Neural crest cell (in vitro differentiated cells): ENCODE measurements around the gene TOR1AIP2. TPM values are rescaled to one million over a fixed set of nuclear protein-coding genes. Genes with fewer than 3 reads are reported as not detected.

Experiments
- DNase-seq: peaks from one replicate; pipeline ENCODE4 v3.0.0; 2021; ENCODE audit warnings: low read depth, mixed read lengths, low spot score
- H3K27ac Mint-ChIP-seq: one replicate; pipeline ENCODE4 v1.8.0; 2021; ENCODE audit warnings: mild to moderate bottlenecking, mixed read lengths; ENCODE audit not compliant: unreplicated experiment
- H3K27me3 Mint-ChIP-seq: 2 replicates; pipeline ENCODE4 v1.8.0; 2021; ENCODE audit warnings: low read depth, mild to moderate bottlenecking, mixed read lengths
- H3K36me3 Mint-ChIP-seq: 2 replicates; pipeline ENCODE4 v1.8.0; 2021; ENCODE audit warnings: low read depth, mild to moderate bottlenecking, mixed read lengths
- H3K4me1 Mint-ChIP-seq: 2 replicates; pipeline ENCODE4 v1.8.0; 2021; ENCODE audit warnings: mixed read lengths
- H3K4me3 Mint-ChIP-seq: one replicate; pipeline ENCODE4 v1.8.0; 2021; ENCODE audit warnings: mild to moderate bottlenecking, mixed read lengths
- H3K9me3 Mint-ChIP-seq: 2 replicates; pipeline ENCODE4 v1.8.0; 2021; ENCODE audit warnings: mixed read lengths
- total RNA-seq: library from RNA; stranded (reverse); gene quantifications from 2 replicates; pipeline ENCODE4 v1.2.1, GENCODE V29; 2021
- TF ChIP-seq, protein P1 (sequence below): fragments of 200-600 bp; sonication (generic); conservative IDR thresholded peaks from 2 replicates; pipeline ENCODE4 v1.5.0; 2021; ENCODE audit warnings: antibody characterized with exemption, mild to moderate bottlenecking

The TOR1AIP2 gene
- total RNA-seq, 1 donor from 2014 or later, result 76.2 TPM

DNA sequence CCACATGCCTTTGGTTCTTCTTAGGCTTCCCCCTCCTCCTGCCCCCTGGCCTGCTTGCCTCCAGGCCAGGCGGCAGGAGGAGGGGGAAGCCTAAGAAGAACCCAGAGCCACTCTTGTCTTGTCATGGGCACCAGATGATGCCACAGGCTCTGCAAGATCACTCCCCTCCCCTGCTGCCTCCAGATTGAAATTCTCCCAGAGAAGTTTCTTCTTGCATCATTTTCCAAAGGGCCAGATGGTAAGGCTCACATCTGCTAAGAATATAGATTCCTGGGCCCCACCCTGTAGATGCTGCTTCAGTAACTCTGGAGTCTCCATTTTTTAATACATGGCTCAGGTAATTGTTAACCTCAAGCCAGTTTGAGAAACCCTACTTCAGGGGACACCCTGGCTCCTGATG, 73.7 kb downstream of the TOR1AIP2 start:
- TF ChIP-seq, protein P1, sequence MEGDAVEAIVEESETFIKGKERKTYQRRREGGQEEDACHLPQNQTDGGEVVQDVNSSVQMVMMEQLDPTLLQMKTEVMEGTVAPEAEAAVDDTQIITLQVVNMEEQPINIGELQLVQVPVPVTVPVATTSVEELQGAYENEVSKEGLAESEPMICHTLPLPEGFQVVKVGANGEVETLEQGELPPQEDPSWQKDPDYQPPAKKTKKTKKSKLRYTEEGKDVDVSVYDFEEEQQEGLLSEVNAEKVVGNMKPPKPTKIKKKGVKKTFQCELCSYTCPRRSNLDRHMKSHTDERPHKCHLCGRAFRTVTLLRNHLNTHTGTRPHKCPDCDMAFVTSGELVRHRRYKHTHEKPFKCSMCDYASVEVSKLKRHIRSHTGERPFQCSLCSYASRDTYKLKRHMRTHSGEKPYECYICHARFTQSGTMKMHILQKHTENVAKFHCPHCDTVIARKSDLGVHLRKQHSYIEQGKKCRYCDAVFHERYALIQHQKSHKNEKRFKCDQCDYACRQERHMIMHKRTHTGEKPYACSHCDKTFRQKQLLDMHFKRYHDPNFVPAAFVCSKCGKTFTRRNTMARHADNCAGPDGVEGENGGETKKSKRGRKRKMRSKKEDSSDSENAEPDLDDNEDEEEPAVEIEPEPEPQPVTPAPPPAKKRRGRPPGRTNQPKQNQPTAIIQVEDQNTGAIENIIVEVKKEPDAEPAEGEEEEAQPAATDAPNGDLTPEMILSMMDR, result no peak
- no peak for DNase-seq
- Mint-ChIP-seq H3K36me3 (no peaks in the 10 kb centered on the region), H3K27me3 (peaks cover 7% of the 10 kb centered on the region), H3K27ac (no peak overlapping the region), H3K4me1 (no peaks in the 10 kb centered on the region), H3K9me3 (no peaks in the 10 kb centered on the region), H3K4me3 (no peak overlapping the region)

DNA sequence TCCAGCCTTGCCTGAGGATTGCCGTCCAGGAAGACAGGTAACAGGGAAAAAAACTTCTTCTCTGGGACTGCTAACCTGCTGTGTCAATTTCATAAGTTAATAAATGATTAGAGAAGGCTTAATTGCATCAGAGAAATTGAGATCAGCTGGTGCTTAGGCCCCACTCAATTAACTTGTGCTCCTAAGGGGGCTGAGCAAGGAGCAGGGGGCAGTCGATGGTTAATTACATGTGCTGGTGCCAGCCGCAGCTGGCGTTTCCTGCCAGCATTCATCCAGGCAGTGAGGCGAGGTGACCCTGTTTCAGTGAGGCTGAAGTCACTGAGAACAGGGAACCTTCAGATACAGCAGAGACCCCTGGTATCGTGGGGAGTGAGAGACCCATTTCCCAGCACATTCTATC, 74.5 kb downstream of the TOR1AIP2 start:
- no peak for DNase-seq
- H3K9me3 Mint-ChIP-seq, result no peaks in the 10 kb centered on the region
- TF ChIP-seq, protein P1, result no peak
- no peaks in the 10 kb centered on the region for H3K4me1 Mint-ChIP-seq
- H3K4me3 Mint-ChIP-seq, result no peak overlapping the region
- H3K27ac Mint-ChIP-seq, result no peak overlapping the region
- peaks cover 7% of the 10 kb centered on the region for H3K27me3 Mint-ChIP-seq
- H3K36me3 Mint-ChIP-seq, result no peaks in the 10 kb centered on the region

DNA sequence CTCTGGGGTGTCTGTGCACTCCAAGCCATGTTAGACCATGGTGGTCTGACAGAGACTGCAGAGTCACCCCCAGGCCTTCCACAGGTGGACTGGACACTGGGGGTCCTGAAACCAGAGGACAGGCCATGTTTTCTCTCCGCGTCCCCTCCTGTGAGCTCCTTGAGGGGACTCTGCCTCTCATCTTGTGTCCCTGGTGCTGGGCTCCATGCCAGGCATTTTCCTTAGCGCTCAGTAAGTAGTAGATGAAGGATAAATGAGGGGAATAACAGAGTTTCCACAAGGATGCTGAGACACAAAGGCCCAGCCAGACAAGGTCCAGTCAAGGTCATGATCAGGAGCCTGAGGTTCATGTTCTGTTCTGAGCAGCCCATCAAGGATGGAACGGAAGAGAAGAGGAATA, 77.1 kb downstream of the TOR1AIP2 start:
- Mint-ChIP-seq H3K27me3 (peaks cover 7% of the 10 kb centered on the region), H3K9me3 (no peaks in the 10 kb centered on the region), H3K27ac (no peak overlapping the region), H3K36me3 (no peaks in the 10 kb centered on the region), H3K4me1 (no peaks in the 10 kb centered on the region), H3K4me3 (no peak overlapping the region)
- TF ChIP-seq, protein P1, result no peak
- DNase-seq, result no peak

DNA sequence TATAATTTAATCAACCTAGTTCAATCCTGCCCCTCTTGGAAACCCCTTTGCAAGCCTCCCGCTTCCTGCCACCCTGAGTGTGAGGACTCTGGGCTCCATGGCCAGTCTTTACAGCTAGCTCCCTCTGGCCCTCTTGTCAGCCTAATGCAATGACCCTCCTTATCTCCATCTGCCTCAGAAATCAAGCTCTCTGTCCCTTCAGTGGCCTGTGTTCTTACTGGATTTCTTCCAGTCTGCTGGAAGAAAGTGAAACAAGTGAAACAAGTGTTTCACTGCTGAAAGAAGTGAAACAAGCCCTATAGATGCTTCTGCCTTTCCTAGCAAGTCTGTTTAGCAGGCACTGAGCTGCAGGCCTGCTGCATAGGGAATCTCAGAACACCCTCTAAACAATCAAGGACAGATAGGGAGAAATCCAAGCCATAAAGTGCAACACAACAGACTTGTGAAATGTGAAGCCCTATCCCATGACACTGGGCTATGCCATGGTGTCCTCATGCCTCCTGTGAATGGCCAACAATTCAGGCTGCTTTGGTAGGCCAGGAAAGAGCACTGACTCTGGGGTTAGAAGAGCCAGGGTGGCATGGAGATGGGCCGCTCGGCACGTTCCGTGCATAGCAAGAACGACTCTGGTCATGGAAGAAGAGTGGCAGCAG, 78.6 kb downstream of the TOR1AIP2 start:
- Mint-ChIP-seq H3K9me3 (no peaks in the 10 kb centered on the region), H3K27ac (no peak overlapping the region), H3K27me3 (peaks cover 7% of the 10 kb centered on the region), H3K4me3 (no peak overlapping the region), H3K36me3 (no peaks in the 10 kb centered on the region), H3K4me1 (no peaks in the 10 kb centered on the region)
- TF ChIP-seq, protein P1, result no peak
- DNase-seq, result no peak

DNA sequence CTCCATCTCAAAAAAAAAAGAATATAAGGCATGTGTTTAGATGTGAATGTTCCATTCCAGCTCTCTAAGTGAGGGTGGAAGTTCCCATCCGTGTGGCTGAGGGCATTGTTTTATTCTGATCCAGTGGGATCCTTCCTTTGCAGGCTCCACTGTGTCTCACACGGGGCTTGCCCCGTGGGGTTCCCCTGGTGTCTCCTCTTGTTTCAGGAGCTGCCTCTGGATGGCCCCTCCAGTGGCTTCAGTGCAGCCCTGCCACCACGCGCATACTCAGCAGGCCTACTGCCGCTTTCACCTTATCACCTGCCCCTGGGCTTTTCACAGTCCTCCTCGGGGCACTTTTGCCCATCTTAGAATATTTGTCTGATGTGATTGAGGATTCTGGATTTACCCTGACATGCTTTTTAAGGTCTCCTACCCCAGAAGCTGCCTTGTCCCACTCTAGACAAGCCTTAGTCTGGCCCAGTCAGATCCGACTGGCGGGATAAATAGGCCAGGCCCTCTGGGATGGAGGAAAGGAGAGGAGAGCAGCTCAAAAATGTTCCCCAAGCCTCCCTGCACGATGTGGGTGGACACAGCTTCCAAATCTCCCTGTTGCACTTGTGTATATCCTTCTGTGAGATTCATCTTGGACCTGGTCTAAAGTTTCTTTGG, 79.3 kb downstream of the TOR1AIP2 start:
- DNase-seq, result no peak
- H3K9me3 Mint-ChIP-seq, result no peaks in the 10 kb centered on the region
- H3K27ac Mint-ChIP-seq, result no peak overlapping the region

More for the DNA sequence above, 79.3 kb downstream of the TOR1AIP2 start:
- H3K36me3 Mint-ChIP-seq, result no peaks in the 10 kb centered on the region
- H3K4me3 Mint-ChIP-seq, result no peak overlapping the region
- no peaks in the 10 kb centered on the region for H3K4me1 Mint-ChIP-seq
- TF ChIP-seq, protein P1, result no peak
- peaks cover 7% of the 10 kb centered on the region for H3K27me3 Mint-ChIP-seq
